Cardiac fibroblast (primary cell): ENCODE results near the gene PGM1.

Experiments
- DNase-seq, 2 donors: peaks; one replicate each; pipeline versions ENCODE4 v3.0.0 to v3.0.0-alpha.2; 2010; ENCODE audit warnings: low read depth in 2 of 2
- H3K4me3 ChIP-seq, 2 donors: replicated peaks in 1 of 2; 1 replicate in 1 of 2; 2 replicates in 1 of 2; pipeline ENCODE4 v1.5.1; 2011; ENCODE audit warnings: low read depth in 2 of 2, low read length in 2 of 2, mild to moderate bottlenecking in 2 of 2, moderate library complexity in 1 of 2
- TF ChIP-seq, protein P1 (sequence below): IDR thresholded peaks from one replicate; pipeline ENCODE4 v1.5.1; 2011; ENCODE audit warnings: low read depth, mild to moderate bottlenecking, low read length, inconsistent platforms

The PGM1 gene

DNA sequence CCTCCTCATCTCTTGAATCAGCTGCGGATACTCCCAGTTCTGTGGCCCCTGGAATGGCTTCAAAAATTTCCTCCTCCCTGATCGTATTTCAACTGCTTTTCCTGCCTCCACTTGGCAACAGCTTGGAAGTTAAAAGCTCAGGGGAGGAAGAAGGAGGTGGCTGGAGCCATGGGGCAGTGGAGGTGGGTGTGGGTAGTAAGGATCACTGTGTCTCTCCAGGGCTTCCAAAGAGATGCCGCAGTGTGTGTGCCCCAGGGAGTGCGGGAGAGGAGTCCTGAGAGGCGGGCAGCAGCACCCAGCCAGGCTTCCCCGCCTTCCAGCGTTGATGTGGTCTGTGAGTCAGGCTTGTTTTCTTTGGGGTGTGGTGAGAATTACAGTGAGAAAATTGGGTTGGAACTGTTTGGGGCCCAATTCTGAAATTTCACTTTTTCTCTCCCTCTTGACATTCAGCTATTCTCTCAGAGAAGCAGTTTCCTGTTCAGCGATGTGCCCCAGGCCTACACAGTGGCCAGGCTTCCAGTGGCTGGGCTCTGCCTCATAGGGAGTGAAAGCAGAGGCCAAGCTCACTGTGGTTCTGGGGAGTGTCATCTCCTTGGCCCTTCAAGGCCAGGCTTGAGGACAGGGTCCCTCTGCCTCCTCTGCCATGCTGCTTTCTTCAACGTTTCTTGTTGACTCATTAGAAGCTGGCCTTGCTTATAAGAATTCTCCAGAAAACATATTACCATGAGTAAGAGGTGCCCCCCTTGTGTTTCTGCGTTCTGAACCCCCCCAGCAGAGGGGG is 69.0 kb downstream of the PGM1 start:
- no peak overlapping the region for H3K4me3 ChIP-seq
- TF ChIP-seq, protein P1, sequence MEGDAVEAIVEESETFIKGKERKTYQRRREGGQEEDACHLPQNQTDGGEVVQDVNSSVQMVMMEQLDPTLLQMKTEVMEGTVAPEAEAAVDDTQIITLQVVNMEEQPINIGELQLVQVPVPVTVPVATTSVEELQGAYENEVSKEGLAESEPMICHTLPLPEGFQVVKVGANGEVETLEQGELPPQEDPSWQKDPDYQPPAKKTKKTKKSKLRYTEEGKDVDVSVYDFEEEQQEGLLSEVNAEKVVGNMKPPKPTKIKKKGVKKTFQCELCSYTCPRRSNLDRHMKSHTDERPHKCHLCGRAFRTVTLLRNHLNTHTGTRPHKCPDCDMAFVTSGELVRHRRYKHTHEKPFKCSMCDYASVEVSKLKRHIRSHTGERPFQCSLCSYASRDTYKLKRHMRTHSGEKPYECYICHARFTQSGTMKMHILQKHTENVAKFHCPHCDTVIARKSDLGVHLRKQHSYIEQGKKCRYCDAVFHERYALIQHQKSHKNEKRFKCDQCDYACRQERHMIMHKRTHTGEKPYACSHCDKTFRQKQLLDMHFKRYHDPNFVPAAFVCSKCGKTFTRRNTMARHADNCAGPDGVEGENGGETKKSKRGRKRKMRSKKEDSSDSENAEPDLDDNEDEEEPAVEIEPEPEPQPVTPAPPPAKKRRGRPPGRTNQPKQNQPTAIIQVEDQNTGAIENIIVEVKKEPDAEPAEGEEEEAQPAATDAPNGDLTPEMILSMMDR: no peak
- peak; percentile 85 to 87 for DNase-seq

DNA sequence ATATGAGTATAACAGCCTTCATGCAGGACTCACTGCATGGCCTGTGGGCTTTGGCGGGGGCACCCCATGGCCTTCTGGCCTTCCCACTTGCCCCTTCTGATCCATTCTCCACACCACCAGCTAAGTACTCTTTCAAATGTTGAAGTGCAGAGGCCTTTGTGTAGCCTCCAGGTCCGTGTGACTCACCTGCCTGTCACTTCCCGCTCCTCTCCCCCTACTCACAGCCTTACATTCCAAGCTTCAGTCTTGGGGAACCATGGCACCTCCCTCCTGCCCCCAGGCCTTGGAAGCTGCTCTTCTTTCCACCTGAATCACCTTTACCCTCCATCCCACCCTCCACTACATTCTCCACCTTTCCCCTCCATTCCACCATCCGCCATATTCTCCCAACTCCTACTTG is 69.6 kb downstream of the PGM1 start:
- H3K4me3 ChIP-seq: no peak overlapping the region
- DNase-seq: peak; percentile 21 to 81
- TF ChIP-seq, protein P1: no peak

DNA sequence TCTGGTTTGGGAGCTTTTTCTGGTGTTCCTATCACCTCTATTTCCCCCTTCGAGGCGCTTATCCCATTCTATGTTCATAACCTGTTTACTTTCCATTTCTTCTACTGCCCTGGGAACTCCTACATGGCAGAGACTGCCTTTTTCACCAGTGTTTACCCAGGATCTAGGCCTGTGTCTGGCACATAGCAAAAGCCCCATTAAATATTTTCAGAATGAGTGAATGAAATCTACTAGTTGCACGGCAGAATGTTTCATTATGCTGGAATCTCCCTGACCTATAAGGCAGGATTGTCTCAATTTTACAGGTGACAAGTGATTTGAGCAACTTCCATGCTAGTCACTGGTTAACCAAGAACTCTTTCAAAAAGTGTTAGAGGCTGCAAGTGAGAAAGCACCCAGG is 70.1 kb downstream of the PGM1 start:
- peak in 1 of 2 donors; percentile 75 for DNase-seq
- no peak overlapping the region for H3K4me3 ChIP-seq
- TF ChIP-seq, protein P1: no peak

DNA sequence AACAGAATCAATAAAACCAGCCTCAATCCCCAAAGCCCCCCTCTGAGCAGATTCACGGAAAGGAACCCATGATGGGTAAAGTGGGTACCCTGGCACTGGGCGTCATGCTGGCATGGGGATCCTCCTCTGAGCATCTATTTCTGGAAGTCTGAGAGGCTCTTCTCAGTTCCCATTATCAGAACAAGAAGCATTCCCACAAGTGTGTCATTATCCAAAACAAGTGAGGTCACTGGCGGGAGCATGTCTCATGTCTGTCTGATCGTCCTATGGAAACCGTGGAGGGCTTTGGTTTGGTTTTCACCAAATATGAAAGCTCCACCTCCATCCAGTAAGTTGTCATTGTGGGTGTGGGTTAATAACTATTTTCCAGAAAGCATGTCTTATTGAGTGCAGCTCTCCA is 70.7 kb downstream of the PGM1 start:
- H3K4me3 ChIP-seq: no peak overlapping the region
- peak in 1 of 2 donors; percentile 46 for DNase-seq
- TF ChIP-seq, protein P1: no peak

DNA sequence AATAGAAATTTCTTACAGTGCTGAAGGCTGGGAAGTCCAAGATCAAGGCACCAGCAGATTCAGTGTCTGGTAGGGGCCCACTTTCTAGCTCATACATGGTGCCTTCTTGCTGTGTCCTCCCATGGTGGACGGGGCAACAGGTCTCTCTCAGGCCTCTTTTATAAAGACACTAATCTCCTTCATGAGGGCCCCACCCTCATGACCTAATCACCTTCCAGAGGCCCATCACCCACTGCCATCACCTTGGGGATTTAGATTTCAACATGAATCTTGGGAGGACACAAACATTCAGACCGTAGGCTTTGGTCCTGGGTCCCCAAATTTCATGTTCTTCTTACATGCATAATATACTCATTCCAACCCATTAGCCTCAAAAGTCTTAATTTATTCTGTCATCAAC is 71.5 kb downstream of the PGM1 start:
- no peak overlapping the region for H3K4me3 ChIP-seq
- no peak for DNase-seq
- TF ChIP-seq, protein P1: no peak

DNA sequence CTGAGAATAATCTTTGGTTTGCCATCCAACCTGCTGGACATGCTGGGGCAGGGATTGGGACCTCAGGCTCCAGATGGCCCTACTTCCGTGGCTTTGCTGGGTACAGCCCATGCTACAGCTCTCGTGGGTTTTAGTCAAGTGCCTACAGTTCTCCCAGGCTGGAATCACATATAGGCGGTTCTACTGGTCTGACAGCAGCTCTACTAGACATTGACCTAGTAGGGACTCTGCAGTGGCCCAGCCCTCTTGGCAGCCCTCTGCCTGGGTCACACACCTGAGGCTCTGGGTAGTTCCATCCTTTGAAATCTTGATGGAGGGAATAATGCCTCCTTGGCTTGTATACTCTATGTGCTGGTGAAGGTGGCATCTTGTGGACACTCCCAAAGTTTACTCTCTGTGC is 72.2 kb downstream of the PGM1 start:
- TF ChIP-seq, protein P1: no peak
- H3K4me3 ChIP-seq: no peak overlapping the region
- DNase-seq: no peak

DNA sequence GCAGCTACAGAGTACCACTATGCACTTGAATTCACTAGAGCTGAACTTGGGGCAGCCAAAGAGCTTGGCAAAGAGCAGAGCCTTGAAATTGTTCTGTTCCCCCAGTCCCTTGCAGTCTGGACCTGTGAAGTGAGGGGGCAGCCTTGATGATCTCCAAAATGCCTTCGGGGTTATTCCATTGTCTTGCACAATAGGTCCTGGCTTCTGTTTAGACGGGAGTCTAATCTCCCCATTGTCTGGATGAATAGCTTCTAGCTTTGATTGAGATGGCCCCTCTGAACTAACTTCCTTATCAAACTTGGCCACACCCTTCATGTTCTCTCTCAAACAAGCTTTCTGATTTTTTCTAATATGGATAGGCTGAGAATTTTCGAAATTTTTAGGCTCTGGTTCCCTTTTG is 72.6 kb downstream of the PGM1 start:
- H3K4me3 ChIP-seq: no peak overlapping the region
- TF ChIP-seq, protein P1: no peak
- DNase-seq: no peak
